Mesendoderm (in vitro differentiated cells): ENCODE measurements around the gene SZRD1.

ENCODE experiments used
- DNase-seq: peaks from one replicate; pipeline ENCODE4 v3.0.0; 2013
- H2AK5ac ChIP-seq: 2 replicates; pipeline ENCODE4 v1.6.1; 2013; ENCODE audit warnings: low read length, inconsistent platforms
- H2BK120ac ChIP-seq: 2 replicates; pipeline ENCODE4 v1.6.1; 2013; ENCODE audit warnings: low read depth, mild to moderate bottlenecking, low read length, moderate library complexity, mixed read lengths
- H2BK15ac ChIP-seq: replicated peaks from 2 replicates; pipeline ENCODE4 v1.6.1; 2013; ENCODE audit warnings: low read depth, mild to moderate bottlenecking, moderate library complexity
- H2BK5ac ChIP-seq: 2 replicates; pipeline ENCODE4 v1.6.1; 2013; ENCODE audit warnings: low read length, inconsistent platforms
- H3K18ac ChIP-seq: 2 replicates; pipeline ENCODE4 v1.6.1; 2013; ENCODE audit warnings: mild to moderate bottlenecking, low read length, mixed read lengths
- H3K23ac ChIP-seq: one replicate; pipeline ENCODE4 v1.6.1; 2013; ENCODE audit warnings: low read length
- H3K27ac ChIP-seq: 2 replicates; pipeline ENCODE4 v1.5.1; 2013; ENCODE audit warnings: low read depth, mild to moderate bottlenecking, inconsistent platforms, low read length, moderate library complexity
- H3K27me3 ChIP-seq: 2 replicates; pipeline ENCODE4 v1.6.1; 2013; ENCODE audit warnings: low read length, control low read depth, mild to moderate bottlenecking, inconsistent platforms; ENCODE audit not compliant: insufficient read depth, poor library complexity
- H3K36me3 ChIP-seq: 2 replicates; pipeline ENCODE4 v1.6.1; 2013; ENCODE audit warnings: low read length, inconsistent platforms; ENCODE audit not compliant: control insufficient read depth, insufficient read depth
- H3K4ac ChIP-seq: one replicate; pipeline ENCODE4 v1.6.1; 2013; ENCODE audit warnings: low read depth, mild to moderate bottlenecking, low read length, moderate library complexity
- H3K4me1 ChIP-seq: 2 replicates; pipeline ENCODE4 v1.6.1; 2013; ENCODE audit warnings: low read depth, low read length, inconsistent platforms; ENCODE audit not compliant: control insufficient read depth
- H3K4me2 ChIP-seq: 2 replicates; pipeline ENCODE4 v1.6.1; 2013; ENCODE audit warnings: low read length
- H3K4me3 ChIP-seq: 2 replicates; pipeline ENCODE4 v1.5.1; 2013; ENCODE audit warnings: mild to moderate bottlenecking, low read length
- H3K56ac ChIP-seq: one replicate; pipeline ENCODE4 v1.6.1; 2013; ENCODE audit warnings: low read length
- H3K79me1 ChIP-seq: 2 replicates; pipeline ENCODE4 v1.6.1; 2013; ENCODE audit warnings: low read length, inconsistent platforms
- H3K79me2 ChIP-seq: 2 replicates; pipeline ENCODE4 v1.6.1; 2013; ENCODE audit warnings: mild to moderate bottlenecking, low read length; ENCODE audit not compliant: control insufficient read depth, insufficient read depth
- H3K9ac ChIP-seq: 2 replicates; pipeline ENCODE4 v1.6.1; 2013; ENCODE audit warnings: low read length, inconsistent platforms
- H4K5ac ChIP-seq: one replicate; pipeline ENCODE4 v1.6.1; 2013; ENCODE audit warnings: low read length
- H4K8ac ChIP-seq: one replicate; pipeline ENCODE4 v1.6.1; 2013; ENCODE audit warnings: low read depth, mild to moderate bottlenecking, control low read depth, low read length, moderate library complexity
- WGBS: extraction: QIAGEN DNeasy Blood & Tissue Kit; methylation state at CpG from one replicate; pipeline ENCODE4 v1.1.7; 2013; ENCODE audit warnings: low lambda C conversion rate, missing lambda C conversion rate; ENCODE audit not compliant: insufficient coverage; ENCODE audit errors: extremely low coverage; 5-methylcytosine and 5-hydroxymethylcytosine counted together

SZRD1 gene

GRCh38 chr1:16369821-16370220 lies 2.8 kb downstream of the SZRD1 start:
- no peak for DNase-seq
- Histone ChIP-seq H4K5ac (no peak overlapping the region), H3K9ac (no peak overlapping the region), H3K79me2 (peaks cover 57% of the 10 kb centered on the region), H3K23ac (no peak overlapping the region), H2BK120ac (no peak overlapping the region), H3K18ac (no peak overlapping the region), H2BK5ac (no peak overlapping the region), H3K27ac (no peak overlapping the region), H4K8ac (no peak overlapping the region), H3K4ac (no peak overlapping the region), H2BK15ac (no peak overlapping the region), H3K79me1 (peaks cover 8% of the 10 kb centered on the region), H3K36me3 (no peaks in the 10 kb centered on the region), H3K56ac (no peak overlapping the region), H3K27me3 (no peaks in the 10 kb centered on the region), H3K4me3 (no peak overlapping the region), H3K4me2 (no peak overlapping the region), H3K4me1 (peaks cover 4% of the 10 kb centered on the region), H2AK5ac (no peak overlapping the region)
- no CpG with 5 or more reads among the region's 4 CpGs for WGBS

- H2BK15ac ChIP-seq = no peak overlapping the region
- no CpG with 5 or more reads among the region's 5 CpGs for WGBS
- H3K4me2 ChIP-seq = no peak overlapping the region
- H3K79me2 ChIP-seq = peaks cover 74% of the 10 kb centered on the region
- no peak overlapping the region for H3K4me3 ChIP-seq
- no peak overlapping the region for H3K4ac ChIP-seq
- H2BK120ac ChIP-seq = no peak overlapping the region
- H3K9ac ChIP-seq = no peak overlapping the region
- no peak overlapping the region for H3K23ac ChIP-seq
- no peak overlapping the region for H2AK5ac ChIP-seq
- no peak overlapping the region for H4K5ac ChIP-seq
- peaks cover 14% of the 10 kb centered on the region for H3K79me1 ChIP-seq
- no peak overlapping the region for H3K56ac ChIP-seq
- no peak overlapping the region for H4K8ac ChIP-seq
- DNase-seq = no peak
- H3K27me3 ChIP-seq = no peaks in the 10 kb centered on the region
- no peak overlapping the region for H2BK5ac ChIP-seq
- peaks cover 9% of the 10 kb centered on the region for H3K4me1 ChIP-seq
- H3K18ac ChIP-seq = no peak overlapping the region
- no peak overlapping the region for H3K27ac ChIP-seq
- H3K36me3 ChIP-seq = no peaks in the 10 kb centered on the region
Measured at GRCh38 chr1:16371725-16372124, 4.7 kb downstream of the SZRD1 start.

- Histone ChIP-seq H3K27ac (no peak overlapping the region), H3K79me2 (peaks cover 83% of the 10 kb centered on the region), H3K18ac (no peak overlapping the region), H3K79me1 (peaks cover 17% of the 10 kb centered on the region), H3K27me3 (no peaks in the 10 kb centered on the region), H2BK120ac (no peak overlapping the region), H3K36me3 (no peaks in the 10 kb centered on the region), H3K9ac (no peak overlapping the region), H3K4ac (no peak overlapping the region), H2AK5ac (no peak overlapping the region), H4K8ac (no peak overlapping the region), H2BK15ac (no peak overlapping the region), H3K23ac (no peak overlapping the region), H3K4me2 (no peak overlapping the region), H3K4me3 (no peak overlapping the region), H2BK5ac (no peak overlapping the region), H3K56ac (no peak overlapping the region), H3K4me1 (peaks cover 9% of the 10 kb centered on the region), H4K5ac (no peak overlapping the region)
- no peak for DNase-seq
- WGBS = no CpG with 5 or more reads among the region's 3 CpGs
Measured at GRCh38 chr1:16372535-16373285, 5.7 kb downstream of the SZRD1 start.

- Histone ChIP-seq H2BK120ac (no peak overlapping the region), H3K56ac (no peak overlapping the region), H3K23ac (no peak overlapping the region), H3K4me2 (no peak overlapping the region), H3K27me3 (no peaks in the 10 kb centered on the region), H3K36me3 (no peaks in the 10 kb centered on the region), H3K4me3 (no peak overlapping the region), H4K5ac (no peak overlapping the region), H3K27ac (no peak overlapping the region), H3K18ac (no peak overlapping the region), H3K4ac (no peak overlapping the region), H3K9ac (no peak overlapping the region), H3K4me1 (peaks cover 5% of the 10 kb centered on the region), H4K8ac (no peak overlapping the region), H2BK5ac (no peak overlapping the region), H2AK5ac (no peak overlapping the region), H3K79me1 (peaks cover 20% of the 10 kb centered on the region), H2BK15ac (no peak overlapping the region), H3K79me2 (peaks cover 84% of the 10 kb centered on the region)
- WGBS = no CpG with 5 or more reads among the region's 3 CpGs
- no peak for DNase-seq
Measured at GRCh38 chr1:16374266-16374665, 7.2 kb downstream of the SZRD1 start.

GRCh38 chr1:16375521-16376340 lies 8.7 kb downstream of the SZRD1 start:
- Histone ChIP-seq H3K4me3 (no peak overlapping the region), H2BK5ac (no peak overlapping the region), H3K36me3 (no peaks in the 10 kb centered on the region), H4K5ac (no peak overlapping the region), H3K79me2 (peaks cover 84% of the 10 kb centered on the region), H3K18ac (no peak overlapping the region), H2BK15ac (no peak overlapping the region), H3K4me1 (peaks cover 5% of the 10 kb centered on the region), H2BK120ac (no peak overlapping the region), H3K4ac (no peak overlapping the region), H3K4me2 (no peak overlapping the region), H3K23ac (no peak overlapping the region), H3K27me3 (no peaks in the 10 kb centered on the region), H3K27ac (no peak overlapping the region), H3K79me1 (peaks cover 18% of the 10 kb centered on the region), H4K8ac (no peak overlapping the region), H3K56ac (no peak overlapping the region), H2AK5ac (no peak overlapping the region), H3K9ac (no peak overlapping the region)
- no CpG with 5 or more reads among the region's 15 CpGs for WGBS
- no peak for DNase-seq
